ENCODE measurements around the gene ZNF350. TPM values are rescaled to one million over a fixed set of nuclear protein-coding genes. Genes with fewer than 3 reads are reported as not detected.

Gene ZNF350
- total and polyA plus RNA-seq, 2 of the 13 experiments (the other 11 are each of a cell fraction or from before 2014, with no cell fraction given) = 3.7 to 6.9 TPM

DNA sequence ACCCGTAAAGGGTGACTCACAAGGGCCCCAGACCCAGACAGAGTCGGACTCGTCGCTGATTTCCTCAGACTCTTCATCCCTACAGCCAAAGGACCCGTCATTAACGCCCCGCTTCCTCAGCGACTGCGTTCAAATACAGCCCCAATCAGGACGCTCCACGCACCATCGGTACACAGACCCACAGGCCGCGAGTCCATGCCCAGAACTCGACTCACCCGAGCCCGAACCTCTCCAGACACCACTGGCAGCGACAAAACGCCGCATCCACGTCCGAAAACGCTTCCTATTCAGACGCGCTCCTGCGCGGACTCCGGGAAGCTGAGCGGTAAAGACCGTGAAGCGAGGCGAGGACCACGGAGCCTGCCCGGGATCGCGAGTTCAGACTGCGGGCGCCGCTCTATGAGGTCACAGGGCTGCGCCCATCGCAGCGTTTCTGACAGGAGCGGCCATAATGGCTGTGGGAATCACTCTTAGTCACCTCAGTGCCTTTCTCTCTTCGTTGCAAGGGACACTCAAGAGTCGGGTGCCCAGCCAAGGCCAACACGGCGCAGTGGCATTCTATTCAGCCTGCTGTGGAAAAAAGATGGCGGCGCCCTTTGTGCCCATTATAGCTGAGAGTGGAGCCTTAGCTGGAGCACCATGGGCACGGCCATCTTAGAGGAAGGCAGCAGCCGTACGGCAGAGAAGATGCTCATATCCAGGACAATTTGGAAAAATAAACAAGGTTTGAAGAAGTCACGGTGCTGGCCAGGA, 41.6 kb upstream of the ZNF350 start, which contains the start of gene ZNF614 (continued):
- no peak for TF ChIP-seq SNRNP70 (IDR thresholded peaks at IDR 0.05; ENCODE audit: low read depth, low read length)
- peak; percentile 86 for TF ChIP-seq ZNF350 (CRISPR knock-in tag; IDR thresholded peaks at IDR 0.05; ENCODE audit: borderline replicate concordance, low read depth)
- peak; percentile 11; the same call in 1 of the 2 replicates for TF ChIP-seq ELF3 (CRISPR knock-in tag; IDR thresholded peaks at IDR 0.05)
- TF ChIP-seq, protein P1, sequence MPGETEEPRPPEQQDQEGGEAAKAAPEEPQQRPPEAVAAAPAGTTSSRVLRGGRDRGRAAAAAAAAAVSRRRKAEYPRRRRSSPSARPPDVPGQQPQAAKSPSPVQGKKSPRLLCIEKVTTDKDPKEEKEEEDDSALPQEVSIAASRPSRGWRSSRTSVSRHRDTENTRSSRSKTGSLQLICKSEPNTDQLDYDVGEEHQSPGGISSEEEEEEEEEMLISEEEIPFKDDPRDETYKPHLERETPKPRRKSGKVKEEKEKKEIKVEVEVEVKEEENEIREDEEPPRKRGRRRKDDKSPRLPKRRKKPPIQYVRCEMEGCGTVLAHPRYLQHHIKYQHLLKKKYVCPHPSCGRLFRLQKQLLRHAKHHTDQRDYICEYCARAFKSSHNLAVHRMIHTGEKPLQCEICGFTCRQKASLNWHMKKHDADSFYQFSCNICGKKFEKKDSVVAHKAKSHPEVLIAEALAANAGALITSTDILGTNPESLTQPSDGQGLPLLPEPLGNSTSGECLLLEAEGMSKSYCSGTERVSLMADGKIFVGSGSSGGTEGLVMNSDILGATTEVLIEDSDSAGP (CRISPR knock-in tag; IDR thresholded peaks at IDR 0.05; ENCODE audit: borderline replicate concordance) = peak; percentile 83; the same call in 1 of the 2 replicates
- peak; percentile 85 for TF ChIP-seq TARDBP (CRISPR knock-in tag; IDR thresholded peaks at IDR 0.05)
- peak; percentile 91 for TF ChIP-seq YEATS2 (CRISPR knock-in tag; IDR thresholded peaks at IDR 0.05; ENCODE audit: borderline replicate concordance)
- TF ChIP-seq, protein P2, sequence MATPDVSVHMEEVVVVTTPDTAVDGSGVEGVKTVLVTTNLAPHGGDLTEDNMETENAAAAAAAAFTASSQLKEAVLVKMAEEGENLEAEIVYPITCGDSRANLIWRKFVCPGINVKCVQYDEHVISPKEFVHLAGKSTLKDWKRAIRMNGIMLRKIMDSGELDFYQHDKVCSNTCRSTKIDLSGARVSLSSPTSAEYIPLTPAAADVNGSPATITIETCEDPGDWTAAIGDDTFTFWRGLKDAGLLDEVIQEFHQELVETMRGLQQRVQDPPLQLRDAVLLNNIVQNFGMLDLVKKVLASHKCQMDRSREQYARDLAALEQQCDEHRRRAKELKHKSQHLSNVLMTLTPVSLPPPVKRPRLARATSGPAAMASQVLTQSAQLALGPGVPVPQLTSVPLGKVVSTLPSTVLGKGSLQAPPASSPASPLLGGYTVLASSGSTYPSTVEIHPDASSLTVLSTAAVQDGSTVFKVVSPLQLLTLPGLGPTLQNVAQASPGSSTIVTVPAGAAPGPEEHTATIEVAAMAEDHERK (CRISPR knock-in tag; IDR thresholded peaks at IDR 0.05; ENCODE audit: low read depth) = 0 out of 2 replicates have a peak, but pooled peaks have one; percentile 51
- TF ChIP-seq ATAD3A (CRISPR knock-in tag; IDR thresholded peaks at IDR 0.05) = no peak
- peak; percentile 54; the same call in 1 of the 2 replicates for TF ChIP-seq ZNF333 (CRISPR knock-in tag; IDR thresholded peaks at IDR 0.05; ENCODE audit: borderline replicate concordance)
- TF ChIP-seq ZNF12 (CRISPR knock-in tag; IDR thresholded peaks at IDR 0.05) = peak; percentile 50; the same call in 1 of the 2 replicates
- TF ChIP-seq NR3C1 (CRISPR knock-in tag; IDR thresholded peaks at IDR 0.05) = no peak
- TF ChIP-seq ZNF562 (CRISPR knock-in tag; IDR thresholded peaks at IDR 0.05; ENCODE audit: borderline replicate concordance) = no peak
- TF ChIP-seq, protein P3, sequence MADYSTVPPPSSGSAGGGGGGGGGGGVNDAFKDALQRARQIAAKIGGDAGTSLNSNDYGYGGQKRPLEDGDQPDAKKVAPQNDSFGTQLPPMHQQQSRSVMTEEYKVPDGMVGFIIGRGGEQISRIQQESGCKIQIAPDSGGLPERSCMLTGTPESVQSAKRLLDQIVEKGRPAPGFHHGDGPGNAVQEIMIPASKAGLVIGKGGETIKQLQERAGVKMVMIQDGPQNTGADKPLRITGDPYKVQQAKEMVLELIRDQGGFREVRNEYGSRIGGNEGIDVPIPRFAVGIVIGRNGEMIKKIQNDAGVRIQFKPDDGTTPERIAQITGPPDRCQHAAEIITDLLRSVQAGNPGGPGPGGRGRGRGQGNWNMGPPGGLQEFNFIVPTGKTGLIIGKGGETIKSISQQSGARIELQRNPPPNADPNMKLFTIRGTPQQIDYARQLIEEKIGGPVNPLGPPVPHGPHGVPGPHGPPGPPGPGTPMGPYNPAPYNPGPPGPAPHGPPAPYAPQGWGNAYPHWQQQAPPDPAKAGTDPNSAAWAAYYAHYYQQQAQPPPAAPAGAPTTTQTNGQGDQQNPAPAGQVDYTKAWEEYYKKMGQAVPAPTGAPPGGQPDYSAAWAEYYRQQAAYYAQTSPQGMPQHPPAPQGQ (CRISPR knock-in tag; IDR thresholded peaks at IDR 0.05; ENCODE audit: borderline replicate concordance) = no peak
- TF ChIP-seq ZNF326 (CRISPR knock-in tag; IDR thresholded peaks at IDR 0.05; ENCODE audit: borderline replicate concordance) = no peak
- no peak for TF ChIP-seq NR2F6 (IDR thresholded peaks at IDR 0.05)
- no peak for TF ChIP-seq NR2F6 (CRISPR knock-in tag; IDR thresholded peaks at IDR 0.05)
- no peak for TF ChIP-seq ZNF670 (CRISPR knock-in tag; IDR thresholded peaks at IDR 0.05; ENCODE audit: borderline replicate concordance)
- peak; percentile 67 for TF ChIP-seq MEF2D (CRISPR knock-in tag; IDR thresholded peaks at IDR 0.05)
- no peak for TF ChIP-seq MIER2 (CRISPR knock-in tag; IDR thresholded peaks at IDR 0.05)
- TF ChIP-seq ISX (CRISPR knock-in tag; conservative IDR thresholded peaks at IDR 0.05) = no peak
- no peak for TF ChIP-seq ZNF17 (CRISPR knock-in tag; IDR thresholded peaks at IDR 0.05)
- TF ChIP-seq THYN1 (CRISPR knock-in tag; IDR thresholded peaks at IDR 0.05; ENCODE audit: borderline replicate concordance, low read depth) = no peak
- TF ChIP-seq MTA1 (CRISPR knock-in tag; IDR thresholded peaks at IDR 0.05; ENCODE audit: borderline replicate concordance) = peak; percentile 70; the same call in 1 of the 2 replicates
- TF ChIP-seq MBD4 (IDR thresholded peaks at IDR 0.05; ENCODE audit: borderline replicate concordance, low read length) = no peak
- no peak for TF ChIP-seq ZSCAN20 (CRISPR knock-in tag; IDR thresholded peaks at IDR 0.05; ENCODE audit: borderline replicate concordance)
- TF ChIP-seq ZNF782 (CRISPR knock-in tag; IDR thresholded peaks at IDR 0.05; ENCODE audit: borderline replicate concordance) = peak; percentile 76; the same call in 1 of the 2 replicates

Measured in HepG2 (cell line).